HCT116 (cell line): ENCODE measurements around the gene TNFAIP2.

ENCODE experiments used
- CTCF ChIP-seq, 3 experiments: fragments of 200-600 bp in 1 of 3; sonication (generic) in 1 of 3; IDR thresholded peaks in 2 of 3; conservative IDR thresholded peaks in 1 of 3; 2 replicates each; pipeline ENCODE4 v1.5.1; 2012 to 2017; ENCODE audit warnings: low read depth in 2 of 3, low read length in 2 of 3, antibody characterized with exemption in 1 of 3, borderline replicate concordance in 1 of 3, control low read depth in 1 of 3, mild to moderate bottlenecking in 1 of 3, mixed read lengths in 1 of 3, mixed run types in 1 of 3, moderate library complexity in 1 of 3; ENCODE audit not compliant: insufficient read depth in 1 of 3
- EZH2 ChIP-seq: fragments of 200-600 bp; sonication (generic); IDR thresholded peaks from 2 replicates; pipeline ENCODE4 v1.6.1; 2017; ENCODE audit warnings: antibody characterized with exemption, mixed run types
- EZH2phosphoT487 ChIP-seq: fragments of 200-600 bp; IDR thresholded peaks from 2 replicates; pipeline ENCODE4 v1.6.1; 2018; ENCODE audit warnings: antibody characterized with exemption, borderline replicate concordance
- JUND ChIP-seq: IDR thresholded peaks from 2 replicates; pipeline ENCODE4 v1.6.1; 2012
- POLR2A ChIP-seq: IDR thresholded peaks from 2 replicates; pipeline ENCODE4 v1.7.0; 2011; ENCODE audit warnings: borderline replicate concordance; ENCODE audit not compliant: insufficient read depth, insufficient read length; ENCODE audit errors: extremely low read depth
- POLR2AphosphoS5 ChIP-seq: IDR thresholded peaks from 2 replicates; pipeline ENCODE4 v1.6.1; 2011; ENCODE audit warnings: mild to moderate bottlenecking, low read depth, low read length, moderate library complexity
- REST ChIP-seq: IDR thresholded peaks from 2 replicates; pipeline ENCODE4 v1.6.1; 2012; ENCODE audit warnings: low read depth
- SP1 ChIP-seq: IDR thresholded peaks from 2 replicates; pipeline ENCODE4 v1.6.1; 2012; ENCODE audit warnings: low read depth
- ZFX ChIP-seq: fragments of 450-650 bp; IDR thresholded peaks from 2 replicates; pipeline ENCODE4 v1.6.1; 2017

- no peak for TF ChIP-seq REST
- TF ChIP-seq POLR2AphosphoS5, result no peak
- no peak for TF ChIP-seq CTCF (IDR thresholded peaks at IDR 0.05 in 2 of 3, conservative IDR thresholded peaks at IDR 0.05 in 1 of 3; ENCODE audit: borderline replicate concordance in 1 of 3, insufficient read depth in 1 of 3, low read depth in 2 of 3, low read length in 2 of 3)
- TF ChIP-seq EZH2phosphoT487, result no peak
- no peak for TF ChIP-seq EZH2
- TF ChIP-seq POLR2A, result no peak
- TF ChIP-seq JUND, result no peak
- TF ChIP-seq SP1, result no peak
- TF ChIP-seq ZFX, result no peak
Measured at GRCh38 chr14:103139132-103140025, 16.1 kb downstream of the TNFAIP2 start.
